K562 (cell line): Measurements from ENCODE around the gene SYN1. TPM values are rescaled to one million over a fixed set of nuclear protein-coding genes. Genes with fewer than 3 reads are reported as not detected.

Experiments
- ATAC-seq: fragments of 200-7000 bp; cut with Tn5 transposase; 3 replicates; pipeline ENCODE4 v1.9.1; 2020; ENCODE audit warnings: moderate library complexity
- BruUV-seq: library from RNA; stranded (reverse); fragments of 400-500 nt; replicated peaks from 2 replicates; lab custom pipeline; 2021; lab: Mats Ljungman, UMichigan
- CTCF ChIA-PET: fragments of 300-600 bp; formaldehyde crosslinking; extraction: SDS; loops from one replicate; lab custom pipeline; 2021; ENCODE audit warnings: low intra/inter-chr PET ratio; lab: Yijun Ruan, JAX
- POLR2A ChIA-PET: fragments of 300-600, 350-650 bp; sonication (Branson Sonifier 250); formaldehyde crosslinking; extraction: SDS; loops from one replicate; lab custom pipeline; 2021; ENCODE audit warnings: antibody characterized with exemption, inconsistent platforms; lab: Yijun Ruan, JAX
- DNase-seq, 4 experiments: peaks; one replicate each; pipeline versions ENCODE4 v3.0.0 to v3.0.0-alpha.2; 2011 to 2018; ENCODE audit warnings: low spot score in 3 of 4, mixed read lengths in 3 of 4; ENCODE audit errors: extremely low read depth in 1 of 4
- FAIRE-seq: peaks from 2 replicates; lab custom pipeline; 2011; peaks lifted over from hg19 to GRCh38; lab: Jason Lieb, UNC
- H2AFZ ChIP-seq: 2 replicates; pipeline ENCODE4 v1.6.0; 2011; ENCODE audit warnings: low read depth, low read length, control low read depth, inconsistent platforms
- H3K27ac ChIP-seq: fragments of 200-600 bp; 3 replicates; pipeline ENCODE4 v1.8.0; 2011; ENCODE audit warnings: low read depth, mild to moderate bottlenecking, control low read depth, inconsistent platforms, low read length, moderate library complexity, mixed read lengths; ENCODE audit errors: extremely low read depth
- H3K27me3 ChIP-seq, 2 experiments: fragments of 300-600 bp in 1 of 2; 2 replicates in 1 of 2; 3 replicates in 1 of 2; pipeline versions ENCODE4 v1.6.0 to v1.8.0; 2011; ENCODE audit warnings: inconsistent platforms in 2 of 2, low read length in 2 of 2, mild to moderate bottlenecking in 1 of 2, mixed read lengths in 1 of 2, moderate library complexity in 1 of 2; ENCODE audit not compliant: control insufficient read depth in 2 of 2, insufficient read depth in 2 of 2
- H3K36me3 ChIP-seq: fragments of 300-600 bp; 3 replicates; pipeline ENCODE4 v1.8.0; 2011; ENCODE audit warnings: mild to moderate bottlenecking, low read length, inconsistent platforms; ENCODE audit not compliant: control insufficient read depth, insufficient read depth
- H3K4me1 ChIP-seq, 2 experiments: fragments of 200-600 bp in 1 of 2; replicated peaks in 1 of 2; 2 replicates in 1 of 2; 3 replicates in 1 of 2; pipeline versions ENCODE4 v1.5.1 to v1.8.0; 2011; ENCODE audit warnings: inconsistent platforms in 2 of 2, low read length in 2 of 2, mild to moderate bottlenecking in 1 of 2, mixed read lengths in 1 of 2, moderate library complexity in 1 of 2; ENCODE audit not compliant: control insufficient read depth in 2 of 2, insufficient read depth in 2 of 2
- H3K4me2 ChIP-seq: 2 replicates; pipeline ENCODE4 v1.6.1; 2011; ENCODE audit warnings: low read length, control low read depth, inconsistent platforms, mixed read lengths; ENCODE audit not compliant: insufficient read depth
- H3K4me3 ChIP-seq: fragments of 200-600 bp; sonication (generic), shearing (Covaris generic); 2 replicates; pipeline ENCODE4 v1.5.1; 2016; ENCODE audit warnings: control low read depth, inconsistent platforms
- H3K79me2 ChIP-seq: fragments of 200-600 bp; 3 replicates; pipeline ENCODE4 v1.8.0; 2011; ENCODE audit warnings: low read length, inconsistent platforms; ENCODE audit not compliant: control insufficient read depth, insufficient read depth
- H3K9ac ChIP-seq, 2 experiments: 2 replicates each; pipeline versions ENCODE4 v1.6.0 to v1.6.1; 2011; ENCODE audit warnings: low read depth in 2 of 2, low read length in 2 of 2, control low read depth in 1 of 2, inconsistent platforms in 1 of 2, mild to moderate bottlenecking in 1 of 2, mixed read lengths in 1 of 2; ENCODE audit not compliant: insufficient read depth in 1 of 2
- H3K9me1 ChIP-seq: one replicate; pipeline ENCODE4 v1.6.0; 2011; ENCODE audit warnings: inconsistent platforms, mild to moderate bottlenecking, low read length, moderate library complexity; ENCODE audit not compliant: control insufficient read depth, insufficient read depth
- H3K9me3 ChIP-seq: replicated peaks from 2 replicates; pipeline ENCODE4 v1.5.1; 2011; ENCODE audit warnings: low read depth, low read length, inconsistent platforms; ENCODE audit not compliant: control insufficient read depth, insufficient read depth
- H4K20me1 ChIP-seq: replicated peaks from 2 replicates; pipeline ENCODE4 v1.6.1; 2011; ENCODE audit warnings: low read length, inconsistent platforms, mixed read lengths; ENCODE audit not compliant: control insufficient read depth, insufficient read depth
- ETV6 ChIP-seq, 3 experiments: fragments of 150-350 bp in 1 of 3; sonication (generic) in 1 of 3; formaldehyde crosslinking in 1 of 3; IDR thresholded peaks; 2 replicates each; pipeline versions ENCODE4 v1.6.1 to v1.8.0; 2014 to 2022; ENCODE audit warnings: borderline replicate concordance in 2 of 3, low read depth in 2 of 3, antibody characterized with exemption in 1 of 3, low read length in 1 of 3, mild to moderate bottlenecking in 1 of 3, missing genetic modification reagents in 1 of 3
- NRF1 ChIP-seq, 2 experiments: fragments of 450-650 bp; IDR thresholded peaks in 1 of 2; conservative IDR thresholded peaks in 1 of 2; 2 replicates each; pipeline ENCODE4 v1.6.1; 2014; ENCODE audit warnings: mild to moderate bottlenecking in 2 of 2
- THRAP3 ChIP-seq: fragments of 450-650 bp; IDR thresholded peaks from 2 replicates; pipeline ENCODE4 v1.6.1; 2016; ENCODE audit warnings: mild to moderate bottlenecking, inconsistent platforms, borderline replicate concordance
- ZBTB1 ChIP-seq: sonication (generic); formaldehyde crosslinking; IDR thresholded peaks from 2 replicates; pipeline ENCODE4 v1.8.1; 2023; ENCODE audit warnings: missing genetic modification reagents, low read depth, mild to moderate bottlenecking, borderline replicate concordance
- ZKSCAN1 ChIP-seq: fragments of 150-350 bp; IDR thresholded peaks from 2 replicates; pipeline ENCODE4 v1.6.1; 2016; ENCODE audit warnings: low read depth, low read length
- ZNF696 ChIP-seq: fragments of 250-450 bp; sonication (Bioruptor Pico); conservative IDR thresholded peaks from 2 replicates; pipeline ENCODE4 v1.4.0; 2020; ENCODE audit warnings: mild to moderate bottlenecking, moderate library complexity
- whole genome bisulfite sequencing: fragments of 100-300 bp; shearing (Covaris generic); methylation state at CpG from one replicate; pipeline ENCODE4 v1.1.6; 2016; ENCODE audit warnings: low coverage, mixed read lengths; ENCODE audit not compliant: insufficient coverage; ENCODE audit errors: missing lambda C conversion rate; 5-methylcytosine and 5-hydroxymethylcytosine counted together
- in situ Hi-C: fragments of 300-500 bp; cut with MboI; formaldehyde crosslinking; loops from 4 replicates; pipeline ENCODE4 v1.15.0; 2018; ENCODE audit warnings: inconsistent platforms, mixed read lengths
- intact Hi-C: fragments of 100-400 bp; cut with micrococcal nuclease; formaldehyde crosslinking; loops from 2 replicates; pipeline ENCODE4 v1.14.2; 2022
- polyA plus RNA-seq, 8 experiments: library from polyadenylated mRNA; depleted of rRNA in 4 of 8; stranded (reverse) in 5 of 8; unstranded in 3 of 8; fragments of >200 nt; fragmentation: Nextera tagmentation in 2 of 8; fragmentation: Illumina TruSeq in 1 of 8; extraction: Ambion mirVana in 2 of 8; extraction: Trizol in 1 of 8; gene quantifications; 2 replicates each; pipeline versions ENCODE4 v1.2.1 to v1.2.3, GENCODE V29; 2011 to 2014; ENCODE audit warnings: inconsistent platforms in 1 of 8, missing spikeins in 1 of 8
- total RNA-seq, 7 experiments: library from RNA; depleted of rRNA in 6 of 7; stranded (reverse); fragments of >200 nt in 6 of 7; fragmentation: Illumina TruSeq in 2 of 7; extraction: Trizol in 2 of 7; gene quantifications; 2 replicates each; pipeline versions ENCODE4 v1.2.1 to v1.2.3, GENCODE V29; 2011 to 2021; ENCODE audit warnings: low replicate concordance in 1 of 7
- TF ChIP-seq, protein P1 (sequence below): fragments of 250-450 bp; sonication (Bioruptor Pico); IDR thresholded peaks from 2 replicates; pipeline ENCODE4 v1.8.0; 2021; ENCODE audit warnings: moderate library complexity, mild to moderate bottlenecking, inconsistent platforms
- TF ChIP-seq, protein P2 (sequence below): fragments of 450-650 bp; IDR thresholded peaks from 2 replicates; pipeline ENCODE4 v1.6.1; 2016; ENCODE audit warnings: antibody characterized with exemption

The SYN1 gene
- total and polyA plus RNA-seq, 9 of the 15 experiments (the other 6 are each of a cell fraction or from before 2014, with no cell fraction given): 0.01 to 0.28 (median 0.18) TPM; not detected in 2

DNA sequence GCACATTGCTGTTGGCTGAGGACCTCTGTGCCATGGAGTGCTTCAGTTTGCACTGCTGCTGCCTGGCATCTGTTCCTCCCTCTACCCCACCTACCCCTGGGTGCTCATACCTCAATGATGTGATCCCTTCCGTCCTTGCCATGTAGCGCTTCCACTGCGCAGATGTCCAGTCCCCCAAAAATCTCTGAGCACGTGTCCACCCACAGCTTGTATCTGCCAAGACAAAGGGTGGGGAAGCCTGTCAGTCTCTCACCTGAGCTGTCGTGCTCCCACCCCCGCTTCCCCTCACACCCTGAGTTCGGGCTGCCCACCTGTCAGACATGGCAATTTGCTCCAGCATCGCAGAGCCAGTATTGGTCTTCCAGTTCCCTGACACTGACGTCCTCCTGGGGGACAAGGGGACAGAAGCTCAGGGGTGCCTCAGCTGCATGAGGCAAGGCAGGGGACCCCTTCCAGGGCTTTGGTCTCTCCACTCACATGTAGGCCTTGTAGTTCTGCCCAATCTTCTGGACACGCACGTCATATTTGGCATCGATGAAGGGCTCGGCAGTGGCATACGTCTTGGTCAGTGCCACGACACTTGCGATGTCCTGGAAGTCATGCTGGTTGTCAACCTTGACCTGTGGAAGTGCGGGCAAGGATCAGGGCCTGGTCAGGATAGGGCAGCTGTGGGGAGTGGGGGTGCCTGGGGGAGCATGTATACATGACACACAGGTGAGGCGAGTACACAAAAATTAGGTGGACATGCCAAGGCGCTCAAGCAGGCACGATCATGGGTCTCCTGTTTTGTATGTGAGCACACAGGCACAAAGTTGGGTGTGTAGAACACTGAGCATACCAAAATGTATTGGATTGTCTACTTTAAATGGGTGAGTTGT is 43.4 kb downstream of the SYN1 start:
- H3K9me3 ChIP-seq: no peaks in the 10 kb centered on the region
- no peak overlapping the region for H3K27ac ChIP-seq
- no peak overlapping the region for H3K4me2 ChIP-seq
- H3K9me1 ChIP-seq: no peaks in the 10 kb centered on the region
- H3K79me2 ChIP-seq: no peaks in the 10 kb centered on the region
- no peak overlapping the region for H2AFZ ChIP-seq
- ATAC-seq: no peak
- FAIRE-seq: no peak
- no peaks in the 10 kb centered on the region for H4K20me1 ChIP-seq
- H3K4me1 ChIP-seq: peaks cover 10 to 39% of the 10 kb centered on the region in 2 experiments; a peak in 4 of 5 replicates
- BruUV-seq: no TSS peak
- CTCF ChIA-PET: no interaction called here
- H3K4me3 ChIP-seq: no peak overlapping the region
- POLR2A ChIA-PET: no interaction called here
- TF ChIP-seq ZBTB1 (no peak), ETV6 (IDR thresholded peaks at IDR 0.05; ENCODE audit: borderline replicate concordance in 1 of 2, low read depth in 2 of 2, low read length in 1 of 2) (no peak), ETV6 (CRISPR knock-in tag; IDR thresholded peaks at IDR 0.05; ENCODE audit: borderline replicate concordance) (no peak), THRAP3 (no peak), NRF1 (conservative IDR thresholded peaks at IDR 0.05 in 1 of 2, IDR thresholded peaks at IDR 0.05 in 1 of 2) (no peak), ZKSCAN1 (no peak), ZNF696 (CRISPR knock-in tag) (no peak)
- TF ChIP-seq, protein P1, sequence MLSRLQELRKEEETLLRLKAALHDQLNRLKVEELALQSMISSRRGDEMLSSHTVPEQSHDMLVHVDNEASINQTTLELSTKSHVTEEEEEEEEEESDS (CRISPR knock-in tag): no peak
- TF ChIP-seq, protein P2, sequence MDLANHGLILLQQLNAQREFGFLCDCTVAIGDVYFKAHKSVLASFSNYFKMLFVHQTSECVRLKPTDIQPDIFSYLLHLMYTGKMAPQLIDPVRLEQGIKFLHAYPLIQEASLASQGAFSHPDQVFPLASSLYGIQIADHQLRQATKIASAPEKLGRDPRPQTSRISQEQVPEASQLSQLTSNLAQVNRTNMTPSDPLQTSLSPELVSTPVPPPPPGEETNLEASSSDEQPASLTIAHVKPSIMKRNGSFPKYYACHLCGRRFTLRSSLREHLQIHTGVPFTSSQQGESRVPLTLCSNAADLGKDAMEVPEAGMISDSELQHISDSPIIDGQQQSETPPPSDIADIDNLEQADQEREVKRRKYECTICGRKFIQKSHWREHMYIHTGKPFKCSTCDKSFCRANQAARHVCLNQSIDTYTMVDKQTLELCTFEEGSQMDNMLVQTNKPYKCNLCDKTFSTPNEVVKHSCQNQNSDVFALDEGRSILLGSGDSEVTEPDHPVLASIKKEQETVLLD: no peak
- 91% methylated on average over 10 of the region's 20 CpGs for WGBS
- intact Hi-C loops (no loop called here), in situ Hi-C loops (no loop called here)
- H3K36me3 ChIP-seq: peaks cover 9% of the 10 kb centered on the region; the same call in 2 of the 3 replicates
- no peaks in the 10 kb centered on the region for H3K27me3 ChIP-seq
- no peak for DNase-seq
- H3K9ac ChIP-seq: no peak overlapping the region
